ENCODE measurements around the gene CCR4. TPM values are rescaled to one million over a fixed set of nuclear protein-coding genes. Genes with fewer than 3 reads are reported as not detected.
"Not testable (repeated sequence)": the region's sequence is repeated elsewhere in the genome, so short reads cannot be mapped to it uniquely, and the experiment has no call there.

CCR4 gene
- total RNA-seq, 1 experiment from 2014 or later = not detected

GRCh38 chr3:32950516-32950915 is 928 bp upstream of the CCR4 start:
- no peak for DNase-seq (ENCODE audit: extremely low read depth, low read depth)

GRCh38 chr3:32952369-32953077 is 1.1 kb downstream of the CCR4 start:
- no peak for DNase-seq (ENCODE audit: extremely low read depth, low read depth)

- DNase-seq (ENCODE audit: extremely low read depth, low read depth) = no peak
These were observed 3.1 kb downstream of the CCR4 start for GRCh38 chr3:32954506-32954905.

GRCh38 chr3:32956750-32957570 is 5.5 kb downstream of the CCR4 start:
- DNase-seq (ENCODE audit: extremely low read depth, low read depth) = no peak

GRCh38 chr3:32958509-32958908 is 7.1 kb downstream of the CCR4 start:
- no peak for DNase-seq (ENCODE audit: extremely low read depth, low read depth)

- no peak for DNase-seq (ENCODE audit: extremely low read depth, low read depth)
These were observed 7.9 kb downstream of the CCR4 start for GRCh38 chr3:32959371-32959770.

- DNase-seq (ENCODE audit: extremely low read depth, low read depth) = no peak
These were observed 9.1 kb downstream of the CCR4 start for GRCh38 chr3:32960404-32961170.

- no peak for DNase-seq (ENCODE audit: extremely low read depth, low read depth)
These were observed 9.8 kb downstream of the CCR4 start for GRCh38 chr3:32961189-32961715.

GRCh38 chr3:32963871-32964270 is 12.4 kb downstream of the CCR4 start:
- no peak for DNase-seq (ENCODE audit: extremely low read depth, low read depth)

GRCh38 chr3:32964781-32965180 is 13.3 kb downstream of the CCR4 start:
- not testable (repeated sequence) for DNase-seq (ENCODE audit: extremely low read depth, low read depth)

GRCh38 chr3:32965617-32966213 is 14.3 kb downstream of the CCR4 start:
- not testable (repeated sequence) for DNase-seq (ENCODE audit: extremely low read depth, low read depth)

- not testable (repeated sequence) for DNase-seq (ENCODE audit: extremely low read depth, low read depth)
These were observed 15.2 kb downstream of the CCR4 start for GRCh38 chr3:32966627-32967026.

- no peak for DNase-seq (ENCODE audit: extremely low read depth, low read depth)
These were observed 16.9 kb downstream of the CCR4 start for GRCh38 chr3:32968166-32968919.

- DNase-seq (ENCODE audit: extremely low read depth, low read depth) = no peak
These were observed 17.5 kb downstream of the CCR4 start for GRCh38 chr3:32968920-32969389.

- peak; percentile 11 for DNase-seq (ENCODE audit: extremely low read depth, low read depth)
These were observed 18.2 kb downstream of the CCR4 start for GRCh38 chr3:32969656-32970055.

GRCh38 chr3:32971291-32971690 is 19.8 kb downstream of the CCR4 start:
- not testable (repeated sequence) for DNase-seq (ENCODE audit: extremely low read depth, low read depth)

GRCh38 chr3:32972482-32973146 is 21.2 kb downstream of the CCR4 start:
- no peak for DNase-seq (ENCODE audit: extremely low read depth, low read depth)

- DNase-seq (ENCODE audit: extremely low read depth, low read depth) = no peak
These were observed 22.5 kb downstream of the CCR4 start for GRCh38 chr3:32973982-32974381.

Data from NCI-H460 (cell line).